Astrocyte (in vitro differentiated cells and primary cell): ENCODE results near the gene QRICH1.

Source experiments
- EZH2 ChIP-seq: IDR thresholded peaks from 2 replicates; pipeline ENCODE4 v1.6.1; 2012; ENCODE audit warnings: mild to moderate bottlenecking, low read length, inconsistent platforms; ENCODE audit not compliant: insufficient read depth
- TF ChIP-seq, protein P1 (sequence below): IDR thresholded peaks from 2 replicates; pipeline ENCODE4 v1.5.1; 2011; ENCODE audit warnings: low read depth, mild to moderate bottlenecking, inconsistent platforms, low read length, moderate library complexity; ENCODE audit not compliant: insufficient read depth

DNA sequence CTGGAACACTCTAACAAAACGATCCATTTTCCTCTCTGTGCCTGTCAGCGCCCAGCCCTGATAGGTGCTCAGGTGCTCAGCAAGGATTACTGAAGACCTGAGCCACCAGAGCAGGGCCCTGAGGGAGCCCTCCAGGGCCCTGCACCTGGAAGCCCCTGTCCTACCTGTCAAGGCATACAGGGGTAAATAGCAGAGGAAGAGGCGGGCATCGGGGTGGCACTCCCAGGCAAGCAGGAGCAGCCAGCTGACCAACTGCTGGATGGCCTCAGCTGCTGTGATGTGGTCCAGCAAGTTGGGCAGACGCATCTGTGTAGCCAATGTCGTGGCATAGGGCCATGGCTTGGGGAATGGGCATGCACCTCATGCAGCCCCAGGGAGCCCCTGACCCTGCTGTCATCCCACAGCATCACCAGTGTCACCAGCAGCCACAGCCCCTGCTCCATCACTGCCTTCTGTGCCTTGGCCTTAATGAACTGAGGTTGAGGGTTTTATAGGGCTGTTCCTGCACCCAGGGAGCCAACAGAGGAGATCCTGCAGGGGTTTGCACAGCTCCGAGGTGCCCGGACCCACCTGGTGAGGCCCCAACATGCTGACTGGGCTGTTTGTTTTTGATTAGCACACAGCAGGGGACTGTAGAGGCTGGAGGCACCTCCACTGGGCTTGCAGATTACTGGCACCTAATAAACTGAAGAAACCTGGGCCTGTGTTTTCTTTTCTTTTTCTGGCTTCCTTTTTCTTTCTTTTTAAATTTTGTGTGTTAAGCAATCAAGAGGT is 94.6 kb downstream of the QRICH1 start:
- TF ChIP-seq, protein P1, sequence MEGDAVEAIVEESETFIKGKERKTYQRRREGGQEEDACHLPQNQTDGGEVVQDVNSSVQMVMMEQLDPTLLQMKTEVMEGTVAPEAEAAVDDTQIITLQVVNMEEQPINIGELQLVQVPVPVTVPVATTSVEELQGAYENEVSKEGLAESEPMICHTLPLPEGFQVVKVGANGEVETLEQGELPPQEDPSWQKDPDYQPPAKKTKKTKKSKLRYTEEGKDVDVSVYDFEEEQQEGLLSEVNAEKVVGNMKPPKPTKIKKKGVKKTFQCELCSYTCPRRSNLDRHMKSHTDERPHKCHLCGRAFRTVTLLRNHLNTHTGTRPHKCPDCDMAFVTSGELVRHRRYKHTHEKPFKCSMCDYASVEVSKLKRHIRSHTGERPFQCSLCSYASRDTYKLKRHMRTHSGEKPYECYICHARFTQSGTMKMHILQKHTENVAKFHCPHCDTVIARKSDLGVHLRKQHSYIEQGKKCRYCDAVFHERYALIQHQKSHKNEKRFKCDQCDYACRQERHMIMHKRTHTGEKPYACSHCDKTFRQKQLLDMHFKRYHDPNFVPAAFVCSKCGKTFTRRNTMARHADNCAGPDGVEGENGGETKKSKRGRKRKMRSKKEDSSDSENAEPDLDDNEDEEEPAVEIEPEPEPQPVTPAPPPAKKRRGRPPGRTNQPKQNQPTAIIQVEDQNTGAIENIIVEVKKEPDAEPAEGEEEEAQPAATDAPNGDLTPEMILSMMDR: no peak
- TF ChIP-seq EZH2: no peak
